GM12875 (cell line): ENCODE results near the gene MLPH.

Experiments
- H3K4me3 ChIP-seq: one replicate; pipeline ENCODE4 v1.5.1; 2011; ENCODE audit warnings: low read depth, low read length, control low read depth
- TF ChIP-seq, protein P1 (sequence below): IDR thresholded peaks from 2 replicates; pipeline ENCODE4 v1.5.1; 2011; ENCODE audit warnings: low read depth, mild to moderate bottlenecking, control low read depth, inconsistent platforms, low read length, moderate library complexity, borderline replicate concordance; ENCODE audit not compliant: insufficient read depth

MLPH gene, protein sequence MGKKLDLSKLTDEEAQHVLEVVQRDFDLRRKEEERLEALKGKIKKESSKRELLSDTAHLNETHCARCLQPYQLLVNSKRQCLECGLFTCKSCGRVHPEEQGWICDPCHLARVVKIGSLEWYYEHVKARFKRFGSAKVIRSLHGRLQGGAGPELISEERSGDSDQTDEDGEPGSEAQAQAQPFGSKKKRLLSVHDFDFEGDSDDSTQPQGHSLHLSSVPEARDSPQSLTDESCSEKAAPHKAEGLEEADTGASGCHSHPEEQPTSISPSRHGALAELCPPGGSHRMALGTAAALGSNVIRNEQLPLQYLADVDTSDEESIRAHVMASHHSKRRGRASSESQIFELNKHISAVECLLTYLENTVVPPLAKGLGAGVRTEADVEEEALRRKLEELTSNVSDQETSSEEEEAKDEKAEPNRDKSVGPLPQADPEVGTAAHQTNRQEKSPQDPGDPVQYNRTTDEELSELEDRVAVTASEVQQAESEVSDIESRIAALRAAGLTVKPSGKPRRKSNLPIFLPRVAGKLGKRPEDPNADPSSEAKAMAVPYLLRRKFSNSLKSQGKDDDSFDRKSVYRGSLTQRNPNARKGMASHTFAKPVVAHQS

DNA sequence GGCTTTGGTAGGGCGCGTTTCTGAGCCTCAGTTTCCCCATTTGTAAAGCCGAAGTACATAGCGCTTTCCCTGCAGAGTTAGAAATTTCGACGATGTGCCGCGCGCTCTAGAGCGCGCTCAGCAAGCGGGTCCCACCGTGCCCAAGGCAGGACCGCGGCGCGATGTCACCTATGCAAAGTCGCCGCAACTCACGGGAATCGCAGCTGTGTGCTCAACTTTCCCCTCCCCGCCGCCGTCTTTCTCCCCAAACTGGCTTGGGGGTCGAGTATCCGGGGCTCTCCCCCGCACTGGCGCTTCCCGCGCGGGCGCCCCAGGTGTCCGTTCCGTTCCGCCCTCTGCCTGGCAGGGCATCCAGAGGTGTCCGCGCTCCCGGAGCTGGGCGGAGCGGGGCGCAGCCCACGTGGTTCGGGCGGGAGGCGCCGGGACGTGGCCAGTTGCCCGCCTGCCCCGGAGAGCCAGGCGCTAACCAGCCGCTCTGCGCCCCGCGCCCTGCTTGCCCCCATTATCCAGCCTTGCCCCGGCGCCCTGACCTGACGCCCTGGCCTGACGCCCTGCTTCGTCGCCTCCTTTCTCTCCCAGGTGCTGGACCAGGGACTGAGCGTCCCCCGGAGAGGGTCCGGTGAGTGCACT is at the start of gene MLPH:
MLPH (plus strand) TSS at position 433 of the 630 bp plus-strand sequence. CDS start 6,176 bp downstream, outside the sequence.
- TF ChIP-seq, protein P1, sequence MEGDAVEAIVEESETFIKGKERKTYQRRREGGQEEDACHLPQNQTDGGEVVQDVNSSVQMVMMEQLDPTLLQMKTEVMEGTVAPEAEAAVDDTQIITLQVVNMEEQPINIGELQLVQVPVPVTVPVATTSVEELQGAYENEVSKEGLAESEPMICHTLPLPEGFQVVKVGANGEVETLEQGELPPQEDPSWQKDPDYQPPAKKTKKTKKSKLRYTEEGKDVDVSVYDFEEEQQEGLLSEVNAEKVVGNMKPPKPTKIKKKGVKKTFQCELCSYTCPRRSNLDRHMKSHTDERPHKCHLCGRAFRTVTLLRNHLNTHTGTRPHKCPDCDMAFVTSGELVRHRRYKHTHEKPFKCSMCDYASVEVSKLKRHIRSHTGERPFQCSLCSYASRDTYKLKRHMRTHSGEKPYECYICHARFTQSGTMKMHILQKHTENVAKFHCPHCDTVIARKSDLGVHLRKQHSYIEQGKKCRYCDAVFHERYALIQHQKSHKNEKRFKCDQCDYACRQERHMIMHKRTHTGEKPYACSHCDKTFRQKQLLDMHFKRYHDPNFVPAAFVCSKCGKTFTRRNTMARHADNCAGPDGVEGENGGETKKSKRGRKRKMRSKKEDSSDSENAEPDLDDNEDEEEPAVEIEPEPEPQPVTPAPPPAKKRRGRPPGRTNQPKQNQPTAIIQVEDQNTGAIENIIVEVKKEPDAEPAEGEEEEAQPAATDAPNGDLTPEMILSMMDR: no peak
- H3K4me3 ChIP-seq: no peak within 1 kb of the TSS

DNA sequence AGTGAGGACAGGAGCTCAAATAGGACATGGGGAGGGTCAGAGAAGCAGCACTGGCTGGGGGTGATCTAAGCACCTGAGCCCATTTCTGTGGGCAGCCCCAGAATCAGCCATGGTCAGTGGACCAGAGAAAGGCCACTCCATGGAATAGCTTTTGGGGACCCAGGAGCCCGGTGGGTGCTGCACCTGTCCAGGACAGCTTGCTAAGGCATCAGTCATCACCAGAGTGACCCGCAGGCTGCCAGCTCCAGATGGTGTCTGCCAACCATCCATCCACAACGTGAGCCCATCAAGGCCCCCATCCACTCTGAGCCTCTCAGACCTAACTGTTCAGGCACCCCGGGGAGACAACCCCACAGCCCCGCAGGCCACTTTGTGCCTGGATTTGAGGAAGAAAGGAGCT is 49.5 kb upstream of the MLPH start:
- TF ChIP-seq, protein P1: no peak

DNA sequence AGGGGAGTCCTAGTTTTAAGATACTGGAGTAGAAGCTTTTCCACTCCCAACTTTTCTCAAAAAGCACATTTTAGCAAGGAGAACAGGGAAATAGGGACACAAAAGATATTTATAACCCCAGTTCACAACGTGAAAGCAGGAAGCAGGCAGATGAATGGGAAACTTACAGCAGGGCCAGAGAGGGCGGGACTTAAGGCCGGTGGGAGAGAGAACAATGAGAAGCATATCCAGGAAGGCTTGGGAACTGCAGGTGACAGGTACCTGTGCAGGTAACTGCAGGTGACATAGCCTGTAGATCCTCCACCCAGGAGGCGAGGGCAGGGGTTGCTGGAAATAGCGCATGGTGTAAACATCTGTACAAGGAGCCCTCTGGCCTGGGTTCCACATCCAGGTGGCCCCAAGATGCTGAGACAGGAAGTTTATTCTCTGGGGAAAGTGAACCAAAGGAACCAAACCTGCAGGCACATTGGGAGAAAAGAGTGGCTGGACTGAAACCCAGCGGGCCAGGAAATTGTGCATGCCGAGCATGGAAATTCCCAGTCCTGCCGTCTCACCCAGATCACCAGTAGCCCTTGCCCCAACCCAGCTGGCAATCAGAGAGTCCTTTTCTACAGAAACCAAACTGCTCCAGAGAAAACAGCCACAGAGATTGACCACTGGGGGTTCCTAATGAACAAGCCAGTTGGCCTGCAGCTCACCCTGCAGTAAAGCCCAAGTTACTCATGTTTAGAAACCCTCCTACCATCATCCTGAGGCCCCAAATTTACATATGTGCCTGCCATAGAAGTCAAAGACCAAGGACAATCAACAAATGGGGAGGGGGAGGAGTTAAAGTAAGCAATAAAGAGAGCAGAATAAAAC is 48.7 kb upstream of the MLPH start:
- TF ChIP-seq, protein P1: no peak
- no peak overlapping the region for H3K4me3 ChIP-seq

More for the DNA sequence above, 49.5 kb upstream of the MLPH start:
- H3K4me3 ChIP-seq: no peak overlapping the region

DNA sequence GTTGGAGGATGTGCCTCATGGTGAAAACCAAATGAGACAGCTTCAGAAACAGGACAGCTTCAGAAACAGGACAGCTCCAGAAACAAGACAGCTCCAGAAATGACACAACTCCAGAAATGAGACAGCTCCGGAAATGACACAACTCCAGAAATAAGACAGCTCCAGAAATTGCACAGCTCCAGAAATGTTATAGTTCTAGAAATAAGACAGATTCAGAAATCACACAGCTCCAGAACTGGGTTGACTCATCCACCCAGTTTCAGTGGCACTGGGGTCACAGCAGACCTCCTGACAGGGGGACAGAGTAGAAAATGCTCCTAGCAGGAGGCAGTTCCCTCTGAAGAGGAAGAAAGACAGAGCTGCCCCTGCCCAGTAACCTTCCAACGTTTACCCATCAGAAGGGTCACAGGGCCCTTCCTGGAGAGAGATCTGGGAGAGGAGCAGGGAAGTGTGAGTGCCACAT is 46.2 kb upstream of the MLPH start:
- TF ChIP-seq, protein P1: no peak
- H3K4me3 ChIP-seq: no peak overlapping the region

DNA sequence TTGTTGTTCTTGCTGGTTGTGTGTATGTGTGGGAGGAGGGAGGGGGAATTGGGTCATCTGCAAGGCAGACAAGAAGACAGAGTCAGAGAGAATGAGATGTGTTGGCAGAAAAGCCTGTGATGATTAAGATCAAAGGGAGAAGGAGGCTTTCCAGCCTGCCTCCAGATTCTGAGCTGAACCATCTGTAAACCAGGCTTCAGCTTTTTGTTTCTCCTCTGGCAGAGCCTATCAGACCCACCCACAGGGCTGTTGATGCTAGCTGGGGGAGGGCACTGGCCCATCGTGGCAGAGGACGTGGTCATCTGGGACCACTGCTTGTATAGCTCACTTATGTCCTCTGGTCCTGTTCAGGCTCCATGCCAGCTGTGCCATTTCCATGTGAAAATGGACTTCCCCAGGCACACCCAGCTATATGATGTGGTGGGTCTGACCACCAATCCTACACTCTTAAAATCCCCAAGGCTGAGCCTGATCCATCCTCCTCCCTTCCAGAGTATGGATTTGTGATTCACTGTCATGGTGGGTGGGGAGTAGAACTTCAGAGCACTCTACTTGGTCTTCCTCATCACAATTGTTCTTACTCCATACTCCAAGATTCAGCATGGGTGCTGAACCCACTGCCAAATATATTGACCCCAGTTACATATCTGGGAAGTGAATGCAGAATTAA is 45.3 kb upstream of the MLPH start:
- TF ChIP-seq, protein P1: no peak
- no peak overlapping the region for H3K4me3 ChIP-seq

DNA sequence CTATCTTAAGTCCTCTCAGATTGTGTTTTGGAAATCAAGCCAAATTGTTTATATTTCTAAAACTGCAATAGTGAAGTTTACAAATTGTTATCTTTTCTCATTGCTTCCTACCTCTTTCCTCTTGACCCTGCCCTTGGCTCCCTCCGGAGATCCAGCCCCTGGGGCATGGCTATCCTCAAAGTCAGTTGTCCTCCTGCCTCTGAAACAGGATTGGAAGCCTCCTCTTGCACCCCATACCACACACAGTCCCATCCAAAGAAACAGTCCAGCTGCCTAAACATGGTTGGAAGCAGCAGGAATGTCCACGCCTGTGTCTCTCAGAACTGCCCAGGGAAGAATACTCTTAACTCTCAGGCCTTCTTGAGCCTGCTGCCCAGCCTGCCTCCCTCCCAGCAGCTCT is 43.0 kb upstream of the MLPH start:
- no peak overlapping the region for H3K4me3 ChIP-seq
- TF ChIP-seq, protein P1: no peak
